Activated CD4-positive, CD25-positive, alpha-beta regulatory T cell (primary cell): ENCODE measurements around the gene TNFAIP2.

ENCODE experiments used
- DNase-seq, 4 experiments: peaks; one replicate each; lab custom pipeline; 2025; lab: John Stamatoyannopoulos, UW

The TNFAIP2 gene

DNA sequence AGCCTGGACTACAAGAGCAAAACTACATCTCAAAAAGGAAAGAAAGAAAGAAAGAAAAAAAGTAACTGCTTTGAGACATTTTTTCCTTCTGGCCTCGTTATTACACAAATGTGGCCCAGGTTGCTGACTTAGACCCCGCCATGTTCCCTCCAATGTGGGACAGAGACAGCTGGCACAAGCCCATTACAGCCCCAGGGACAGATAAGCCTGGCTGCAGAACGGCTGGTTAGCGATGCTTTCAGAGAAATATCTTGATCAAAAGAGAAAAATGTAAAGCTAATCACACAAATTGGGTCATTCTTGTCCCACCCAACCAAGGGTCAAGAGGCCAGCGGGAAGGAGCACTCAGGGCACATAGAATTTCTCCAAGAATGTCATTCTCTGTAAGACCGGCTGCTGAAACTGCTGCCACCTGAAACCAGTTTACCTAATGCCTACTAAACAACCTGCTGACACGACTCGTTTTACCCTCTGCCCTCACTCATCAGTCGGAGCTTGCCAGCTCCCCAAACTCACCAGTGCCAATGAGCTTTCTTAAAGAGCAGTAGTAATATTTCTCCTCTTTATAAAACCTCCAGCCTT, 63.1 kb downstream of the TNFAIP2 start:
- DNase-seq, result no peak
